Measurements from ENCODE around the gene DNAJA3.

GRCh38 chr16:4460936-4461249 is 35.2 kb downstream of the DNAJA3 start:
- TF ChIP-seq CTCF (IDR thresholded peaks at IDR 0.05 in 2 of 3, conservative IDR thresholded peaks at IDR 0.05 in 1 of 3; ENCODE audit: borderline replicate concordance in 1 of 3, insufficient read depth in 1 of 3, low read depth in 2 of 3, low read length in 2 of 3) = no peak
- TF ChIP-seq SIN3A (IDR thresholded peaks at IDR 0.05; ENCODE audit: low read depth) = no peak
- TF ChIP-seq POLR2AphosphoS5 (IDR thresholded peaks at IDR 0.05; ENCODE audit: low read depth, low read length) = no peak
- TF ChIP-seq ZBTB33 (IDR thresholded peaks at IDR 0.05; ENCODE audit: extremely low read depth, insufficient replicate concordance, low read length) = no peak
